ENCODE data around the gene VWA8. TPM values are rescaled to one million over a fixed set of nuclear protein-coding genes. Genes with fewer than 3 reads are reported as not detected.

VWA8 gene
- total RNA-seq, 1 donor: 33.2 TPM

DNA sequence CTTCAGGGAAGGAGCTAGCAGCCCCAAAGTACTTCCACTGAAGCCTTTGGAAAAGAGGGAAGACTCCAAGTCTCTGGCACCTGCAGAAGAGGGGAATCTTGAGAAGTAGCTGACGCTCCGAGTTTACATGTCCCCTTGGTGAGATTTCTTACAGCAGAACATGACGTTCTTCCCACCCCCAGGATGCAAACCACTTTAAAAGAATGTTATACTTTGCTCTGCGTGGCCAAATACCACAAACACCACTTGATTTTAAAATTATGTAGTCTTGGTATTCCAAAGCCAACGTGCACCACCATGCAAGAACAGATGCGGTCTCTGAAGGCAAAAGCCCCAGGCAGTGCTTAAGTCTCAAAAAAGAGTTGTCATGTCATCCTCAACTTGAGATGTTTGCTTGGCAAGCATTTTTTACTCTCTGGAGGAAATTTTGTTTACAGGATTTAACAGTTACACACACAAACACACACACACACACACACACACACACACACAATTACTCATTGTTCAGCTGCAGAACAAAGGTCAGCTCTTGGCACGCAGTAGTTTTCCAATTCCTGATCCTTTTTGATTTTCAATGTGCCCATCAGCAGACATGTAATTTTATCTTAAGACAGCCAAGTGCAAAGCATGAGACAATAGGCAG is 397.4 kb downstream of the VWA8 start:
- DNase-seq (ENCODE audit: low read depth): peak; percentile 56
- H3K4me3 ChIP-seq (ENCODE audit: low read depth, low read length): no peak overlapping the region
- no peak for TF ChIP-seq CTCF (IDR thresholded peaks at IDR 0.05; ENCODE audit: insufficient read depth, low read depth, low read length)

GRCh38 chr13:41562541-41563178 is 398.2 kb downstream of the VWA8 start:
- TF ChIP-seq CTCF (IDR thresholded peaks at IDR 0.05; ENCODE audit: insufficient read depth, low read depth, low read length): no peak
- DNase-seq (ENCODE audit: low read depth): no peak
- no peak overlapping the region for H3K4me3 ChIP-seq (ENCODE audit: low read depth, low read length)

DNA sequence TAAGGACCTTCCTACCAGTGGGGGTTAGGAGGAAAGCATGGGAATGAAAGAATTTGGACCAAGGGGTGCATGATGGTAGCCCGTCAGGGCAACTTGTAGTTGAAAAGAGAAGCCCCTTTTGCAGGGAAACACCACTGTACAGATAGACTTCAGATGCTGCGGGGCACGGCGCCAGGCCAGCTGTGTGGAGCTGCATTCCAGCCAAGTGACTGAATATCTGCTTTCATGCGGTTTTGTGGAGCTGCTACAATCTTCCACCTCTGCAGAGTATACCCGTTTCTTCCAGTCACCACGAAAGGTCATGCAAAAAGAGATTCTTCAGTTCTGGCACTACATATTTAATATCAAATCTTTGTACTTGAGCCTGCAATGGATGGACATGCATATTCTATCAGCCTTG is 398.8 kb downstream of the VWA8 start:
- no peak for TF ChIP-seq CTCF (IDR thresholded peaks at IDR 0.05; ENCODE audit: insufficient read depth, low read depth, low read length)
- DNase-seq (ENCODE audit: low read depth): peak; percentile 84

GRCh38 chr13:41561170-41561569 is 399.7 kb downstream of the VWA8 start:
- no peak overlapping the region for H3K4me3 ChIP-seq (ENCODE audit: low read depth, low read length)
- DNase-seq (ENCODE audit: low read depth): peak; percentile 41
- no peak for TF ChIP-seq CTCF (IDR thresholded peaks at IDR 0.05; ENCODE audit: insufficient read depth, low read depth, low read length)

More for the DNA sequence above, 398.8 kb downstream of the VWA8 start:
- no peak overlapping the region for H3K4me3 ChIP-seq (ENCODE audit: low read depth, low read length)

DNA sequence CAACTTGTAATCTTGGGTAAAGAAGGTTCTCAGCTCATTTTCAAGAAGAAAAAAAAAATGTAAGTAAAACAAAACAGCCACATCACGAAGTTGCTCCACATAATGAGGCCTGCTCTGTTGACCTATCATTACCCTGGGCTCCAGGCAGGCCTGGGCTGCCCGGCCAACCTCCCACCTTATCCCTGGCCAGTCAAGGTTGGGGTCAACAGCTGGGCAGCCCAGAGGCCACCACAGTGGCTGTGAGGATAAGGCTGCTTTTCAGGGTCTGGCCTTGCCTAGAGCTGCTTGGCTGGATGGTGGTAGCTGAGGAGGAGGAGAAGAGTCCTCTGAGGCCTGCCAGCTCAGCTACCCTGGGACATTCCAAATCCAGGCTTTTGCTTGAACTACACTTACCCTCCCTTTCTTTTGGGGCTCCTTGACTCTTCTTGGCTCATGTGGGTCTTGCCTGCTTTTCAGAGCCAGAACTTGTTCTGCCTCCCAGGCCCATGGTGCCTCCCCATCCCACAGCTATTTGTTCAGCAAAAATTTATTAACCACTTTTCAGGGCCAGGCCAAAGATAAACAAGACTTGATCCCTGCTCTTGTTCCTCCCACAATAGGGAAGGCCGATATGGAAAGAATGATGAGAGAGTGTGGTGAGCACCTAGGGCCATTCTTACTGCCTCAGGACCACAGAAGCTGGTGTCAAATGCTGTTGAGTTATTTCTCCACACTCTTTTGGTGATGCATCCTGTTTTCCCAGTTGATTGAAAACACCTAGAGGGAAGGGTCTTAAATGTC is 401.9 kb downstream of the VWA8 start:
- H3K4me3 ChIP-seq (ENCODE audit: low read depth, low read length): no peak overlapping the region
- no peak for DNase-seq (ENCODE audit: low read depth)
- no peak for TF ChIP-seq CTCF (IDR thresholded peaks at IDR 0.05; ENCODE audit: insufficient read depth, low read depth, low read length)

DNA sequence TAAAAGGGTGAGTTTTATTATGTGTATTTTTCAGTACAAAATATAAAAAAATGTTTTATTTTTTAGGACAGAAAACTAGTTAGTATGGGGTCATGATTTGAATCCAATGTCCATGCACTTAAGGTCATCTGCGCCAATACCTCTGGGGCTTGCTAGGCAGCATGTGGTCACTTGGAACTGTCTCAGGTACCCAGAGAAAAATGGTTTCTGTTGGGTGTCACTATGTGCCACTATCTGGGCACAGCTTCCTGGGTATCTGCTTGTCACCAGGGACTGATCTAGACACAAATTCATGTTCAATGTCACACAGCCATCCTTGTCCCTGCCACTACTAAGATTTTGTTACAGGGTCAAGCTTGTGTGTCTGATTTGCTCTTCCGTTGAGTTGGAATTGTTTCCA is 403.2 kb downstream of the VWA8 start:
- TF ChIP-seq CTCF (IDR thresholded peaks at IDR 0.05; ENCODE audit: insufficient read depth, low read depth, low read length): no peak
- no peak for DNase-seq (ENCODE audit: low read depth)
- no peak overlapping the region for H3K4me3 ChIP-seq (ENCODE audit: low read depth, low read length)
